Mesothelial cell of epicardium (in vitro differentiated cells): ENCODE measurements around the gene DBNDD2. TPM values are rescaled to one million over a fixed set of nuclear protein-coding genes. Genes with fewer than 3 reads are reported as not detected.

Experiments used
- DNase-seq, 2 experiments: peaks; one replicate each; pipeline ENCODE4 v3.0.0; 2021; ENCODE audit warnings: low spot score in 2 of 2; ENCODE audit not compliant: unreplicated experiment in 2 of 2
- H3K27ac Mint-ChIP-seq: 2 replicates; pipeline ENCODE4 v1.8.0; 2021; ENCODE audit warnings: mixed read lengths
- H3K27me3 Mint-ChIP-seq: 2 replicates; pipeline ENCODE4 v1.8.0; 2021; ENCODE audit warnings: low read depth, mixed read lengths
- H3K36me3 Mint-ChIP-seq: 2 replicates; pipeline ENCODE4 v1.8.0; 2021; ENCODE audit warnings: mixed read lengths
- H3K4me1 Mint-ChIP-seq: 2 replicates; pipeline ENCODE4 v1.8.0; 2021; ENCODE audit warnings: mixed read lengths
- H3K4me3 Mint-ChIP-seq: 2 replicates; pipeline ENCODE4 v1.8.0; 2021; ENCODE audit warnings: mild to moderate bottlenecking, moderate library complexity, mixed read lengths
- H3K9me3 Mint-ChIP-seq: 2 replicates; pipeline ENCODE4 v1.8.0; 2021; ENCODE audit warnings: mixed read lengths
- CTCF ChIP-seq: fragments of 200-600 bp; sonication (generic); IDR thresholded peaks from one replicate; pipeline ENCODE4 v1.5.0; 2021; ENCODE audit warnings: antibody characterized with exemption; ENCODE audit not compliant: unreplicated experiment
- total RNA-seq: library from RNA; stranded (reverse); gene quantifications from 3 replicates; pipeline ENCODE4 v1.2.1, GENCODE V29; 2021

The DBNDD2 gene, protein sequence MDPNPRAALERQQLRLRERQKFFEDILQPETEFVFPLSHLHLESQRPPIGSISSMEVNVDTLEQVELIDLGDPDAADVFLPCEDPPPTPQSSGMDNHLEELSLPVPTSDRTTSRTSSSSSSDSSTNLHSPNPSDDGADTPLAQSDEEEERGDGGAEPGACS
- 10.5 to 11.4 TPM (median 11.0 TPM) in 3 replicates for total RNA-seq

- peak within 1 kb of the TSS; percentile 79 for H3K4me3 Mint-ChIP-seq
- no peak for TF ChIP-seq CTCF
- peaks cover 45% of the 10 kb centered on the region for H3K27me3 Mint-ChIP-seq
- DNase-seq, result no peak
- H3K4me1 Mint-ChIP-seq, result peaks cover 12% of the 10 kb centered on the region
- H3K27ac Mint-ChIP-seq, result peak within 1 kb of the TSS; percentile 47
- no peaks in the 10 kb centered on the region for H3K9me3 Mint-ChIP-seq
- peaks cover 5% of the 10 kb centered on the region for H3K36me3 Mint-ChIP-seq
Observed at GRCh38 chr20:45407783-45408645, at the start of gene DBNDD2. Gene DBNDD2, plus strand, starts transcription at chr20:45408289. Its CDS starts 179 bp downstream, at chr20:45408468.

- Mint-ChIP-seq H3K4me1 (peaks cover 32% of the 10 kb centered on the region), H3K27me3 (no peaks in the 10 kb centered on the region), H3K9me3 (no peaks in the 10 kb centered on the region), H3K27ac (peak overlapping the region; percentile 79), H3K4me3 (no peak overlapping the region), H3K36me3 (no peaks in the 10 kb centered on the region)
- DNase-seq, result no peak
- TF ChIP-seq CTCF, result no peak
Observed at GRCh38 chr20:45359069-45359405, 49.1 kb upstream of the DBNDD2 start.

DNA sequence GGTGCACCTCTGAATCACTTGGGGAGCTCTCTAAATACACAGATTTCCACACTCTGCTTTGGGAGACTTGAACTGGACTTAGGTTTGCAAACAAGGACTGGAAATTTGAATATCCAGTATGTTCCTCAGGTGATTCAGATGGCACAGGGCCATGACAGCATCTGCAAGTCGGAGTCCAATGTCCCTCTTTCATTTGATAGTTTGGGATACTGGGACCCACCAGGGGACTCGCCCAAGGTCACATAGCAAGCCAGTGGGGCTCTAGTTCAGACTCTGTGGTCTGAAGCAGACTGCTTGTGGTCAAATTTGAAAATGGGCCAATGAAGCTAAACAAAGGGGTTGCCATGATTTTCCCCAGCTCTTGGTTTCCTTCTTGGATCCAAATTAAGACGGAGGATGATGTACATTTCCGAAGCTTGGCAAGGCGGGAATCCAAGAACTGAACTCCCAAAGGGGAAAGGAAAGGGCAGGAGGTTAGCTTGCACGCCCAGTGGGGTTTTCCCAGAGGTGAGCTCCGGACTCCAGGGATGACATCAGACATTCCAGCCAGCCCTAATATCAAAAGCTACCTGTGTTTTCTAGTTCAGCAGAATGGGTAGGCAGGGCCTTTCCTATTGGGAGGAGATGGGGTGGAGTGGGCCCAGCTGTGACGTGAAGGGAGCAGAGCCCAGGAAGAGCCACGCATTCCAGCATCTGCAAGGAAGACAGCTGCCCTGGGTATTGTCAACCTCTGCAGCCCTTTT lies 48.5 kb upstream of the DBNDD2 start:
- Mint-ChIP-seq H3K27ac (peak overlapping the region; percentile 79), H3K36me3 (no peaks in the 10 kb centered on the region), H3K9me3 (no peaks in the 10 kb centered on the region), H3K4me1 (peaks cover 34% of the 10 kb centered on the region), H3K27me3 (no peaks in the 10 kb centered on the region), H3K4me3 (no peak overlapping the region)
- DNase-seq, result no peak
- no peak for TF ChIP-seq CTCF

DNA sequence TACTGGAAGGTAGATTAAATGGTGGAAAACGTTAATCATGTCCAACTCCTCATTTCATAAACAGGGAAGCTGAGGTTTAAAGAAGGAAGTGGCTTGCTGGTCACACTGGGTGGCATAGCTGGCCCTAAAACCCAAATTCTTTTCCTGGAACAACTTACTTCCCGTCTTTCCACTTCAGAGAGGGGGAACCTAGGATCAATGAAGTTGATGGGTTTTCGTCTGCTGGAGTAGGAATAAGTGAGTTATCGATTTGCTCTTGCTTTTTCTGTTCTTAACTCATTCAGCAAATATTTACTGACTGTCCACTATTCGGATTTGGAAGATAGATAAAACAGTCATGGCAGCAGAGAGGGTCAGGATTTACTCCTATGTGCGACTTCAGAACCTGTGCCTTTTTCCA lies 46.3 kb upstream of the DBNDD2 start:
- no peak for DNase-seq
- TF ChIP-seq CTCF, result no peak
- Mint-ChIP-seq H3K4me3 (no peak overlapping the region), H3K4me1 (peaks cover 37% of the 10 kb centered on the region), H3K9me3 (no peaks in the 10 kb centered on the region), H3K36me3 (peaks cover 4% of the 10 kb centered on the region), H3K27ac (peak overlapping the region; percentile 39), H3K27me3 (no peaks in the 10 kb centered on the region)

DNA sequence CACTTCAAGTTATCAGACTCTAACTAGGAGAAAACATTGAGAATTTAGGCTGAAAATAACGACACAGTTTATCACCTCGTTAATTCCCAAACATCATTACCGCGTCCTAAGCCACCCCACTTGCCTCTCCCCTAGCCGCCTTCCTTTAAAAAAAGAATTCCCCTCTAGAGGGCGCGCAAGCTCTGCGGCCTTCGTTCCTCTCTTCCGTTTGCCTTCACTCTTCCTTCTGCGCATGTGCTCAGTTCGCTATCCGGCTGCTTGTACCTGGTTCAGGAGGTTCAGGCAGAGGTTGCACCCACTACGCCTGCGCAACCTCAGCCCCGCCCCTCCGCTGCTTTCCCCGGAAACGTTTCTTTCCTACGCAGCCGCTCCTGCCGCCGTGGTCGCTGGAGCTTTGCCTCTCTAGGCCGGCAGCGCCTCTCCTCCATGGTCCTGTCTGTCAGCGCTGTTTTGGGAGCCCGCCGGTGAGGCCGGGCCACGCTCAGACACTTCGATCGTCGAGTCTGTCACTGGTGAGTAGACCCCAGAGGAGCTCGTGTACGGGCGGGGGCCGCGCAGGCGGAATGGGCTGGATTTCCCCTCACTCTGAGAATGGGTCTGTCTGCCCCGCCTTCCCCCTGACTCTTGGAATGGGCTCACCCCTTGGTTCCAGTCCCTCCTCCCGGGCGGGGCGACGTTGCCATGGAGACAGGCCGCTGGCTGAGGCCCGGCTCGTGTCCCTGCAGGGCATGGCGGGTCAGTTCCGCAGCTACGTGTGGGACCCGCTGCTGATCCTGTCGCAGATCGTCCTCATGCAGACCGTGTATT lies 45.1 kb upstream of the DBNDD2 start, which contains the start of gene SYS1:
Gene SYS1, plus strand, starts transcription at position 353 of the 807 bp plus-strand sequence. Its CDS starts 376 bp downstream, at position 729.
- Mint-ChIP-seq H3K27me3 (no peaks in the 10 kb centered on the region), H3K36me3 (peaks cover 14% of the 10 kb centered on the region), H3K4me1 (peaks cover 35% of the 10 kb centered on the region), H3K9me3 (no peaks in the 10 kb centered on the region), H3K4me3 (peak within 1 kb of the TSS; percentile 99), H3K27ac (peak within 1 kb of the TSS; percentile 100)
- peak; percentile 97 to 99 for DNase-seq
- TF ChIP-seq CTCF, result peak; percentile 76
